Ramos (cell line): ENCODE results near the gene TMSB10.

Experiments
- in situ Hi-C: fragments of 300-500 bp; cut with MboI; formaldehyde crosslinking; loops from one replicate; pipeline ENCODE4 v1.14.3; 2022; ENCODE audit warnings: low sequenced_read_pairs; ENCODE audit not compliant: unreplicated experiment

Gene TMSB10

DNA sequence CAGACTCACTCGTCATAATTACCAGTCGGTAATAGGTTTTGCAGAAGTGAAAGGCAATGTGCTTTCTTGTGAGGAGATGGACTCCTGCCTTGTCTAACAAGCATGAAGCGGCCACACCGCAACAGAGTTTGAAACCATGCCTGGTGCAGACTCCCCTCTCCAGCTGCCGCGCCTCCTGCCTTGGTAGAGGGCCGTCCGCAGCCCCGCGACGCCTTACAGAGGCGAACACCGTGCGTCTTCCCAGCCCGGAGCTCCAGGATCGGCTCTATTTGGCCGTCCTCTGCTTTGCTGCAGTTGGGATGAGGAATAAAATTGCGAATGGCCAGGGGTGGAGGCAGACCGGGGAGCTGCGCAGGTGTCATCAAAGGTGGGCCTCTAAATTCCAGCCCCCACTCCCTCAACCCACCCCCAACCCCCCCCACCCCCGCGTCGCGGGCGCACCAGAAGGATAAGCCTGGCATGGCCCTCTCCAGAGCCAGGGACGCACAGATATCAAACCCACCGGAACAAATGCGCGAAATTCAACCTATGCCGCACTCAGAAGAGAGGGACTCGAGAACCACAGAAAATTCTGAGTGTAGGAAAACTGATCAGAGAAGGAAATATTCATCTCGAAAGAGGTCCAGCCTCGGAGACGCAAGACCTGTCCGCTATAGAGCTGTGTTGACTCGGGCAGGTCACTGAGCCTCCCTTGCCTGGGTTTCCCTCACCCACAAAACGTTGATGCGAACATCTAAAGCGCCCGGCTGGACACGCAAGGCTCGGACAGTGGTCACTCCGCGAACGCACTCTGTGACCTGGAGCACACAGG, 25.7 kb upstream of the TMSB10 start:
- in situ Hi-C loops = no loop called here

DNA sequence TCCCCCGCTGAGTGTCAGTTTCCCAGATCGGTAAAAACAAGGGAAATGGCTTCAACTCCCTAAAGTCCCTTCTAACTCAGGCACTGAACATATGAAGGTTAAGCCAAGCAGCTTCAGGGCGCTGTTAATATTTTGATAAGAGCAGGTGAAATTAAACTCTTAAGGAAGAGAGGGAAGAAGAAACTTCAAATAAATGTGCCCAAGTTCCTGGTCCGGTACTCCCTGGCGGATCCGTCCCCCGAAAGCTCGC, 25.1 kb upstream of the TMSB10 start:
- in situ Hi-C loops = no loop called here

DNA sequence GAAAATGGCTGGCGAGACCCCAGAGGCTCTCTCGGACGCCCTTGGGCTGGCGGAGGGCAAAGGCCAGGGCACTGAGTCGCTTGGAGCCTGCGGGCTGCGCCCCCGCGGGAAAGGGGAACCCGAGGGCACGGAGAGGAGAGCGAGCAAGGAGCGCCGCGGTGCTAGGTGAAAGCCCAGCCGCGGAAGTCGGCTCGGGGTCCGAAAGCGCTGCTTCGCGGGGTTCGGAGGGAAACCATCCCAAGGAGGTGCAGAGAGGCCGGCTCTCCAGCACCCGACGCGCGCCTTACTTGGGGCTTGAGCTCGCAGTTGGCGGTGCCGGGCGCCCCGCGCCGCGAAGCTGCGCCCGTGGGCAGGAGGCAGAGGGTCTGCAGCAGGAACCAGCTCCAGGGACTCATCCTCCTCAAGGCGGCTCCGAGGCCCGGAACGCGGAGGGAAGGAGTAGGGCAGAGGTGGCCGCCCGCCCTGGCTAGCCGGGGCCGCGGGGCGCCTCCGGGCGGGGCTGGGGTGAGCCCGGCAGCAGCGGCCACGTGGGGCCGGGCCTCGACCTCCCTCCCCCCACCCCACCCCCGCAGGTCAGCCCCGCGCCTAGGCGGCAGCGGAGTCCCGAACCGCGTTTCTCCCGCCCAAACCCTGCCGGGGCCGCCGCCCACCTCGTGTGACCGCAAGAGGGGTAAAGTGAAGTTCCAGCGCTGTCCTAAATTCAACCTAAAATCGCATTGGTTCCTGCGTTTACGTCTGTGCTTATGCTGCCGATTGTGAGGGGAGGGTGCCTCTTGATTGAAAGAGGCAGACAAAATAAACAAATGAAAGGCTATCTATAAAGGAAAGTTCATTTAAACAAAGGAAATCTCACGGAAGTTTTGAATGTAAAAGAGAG, 24.6 kb upstream of the TMSB10 start, which contains the start of gene TRABD2A:
TSS of gene TRABD2A (minus strand) at position 440 of the 877 bp plus-strand sequence. CDS start at position 395, 45 bp downstream.
- in situ Hi-C loops = no loop called here

DNA sequence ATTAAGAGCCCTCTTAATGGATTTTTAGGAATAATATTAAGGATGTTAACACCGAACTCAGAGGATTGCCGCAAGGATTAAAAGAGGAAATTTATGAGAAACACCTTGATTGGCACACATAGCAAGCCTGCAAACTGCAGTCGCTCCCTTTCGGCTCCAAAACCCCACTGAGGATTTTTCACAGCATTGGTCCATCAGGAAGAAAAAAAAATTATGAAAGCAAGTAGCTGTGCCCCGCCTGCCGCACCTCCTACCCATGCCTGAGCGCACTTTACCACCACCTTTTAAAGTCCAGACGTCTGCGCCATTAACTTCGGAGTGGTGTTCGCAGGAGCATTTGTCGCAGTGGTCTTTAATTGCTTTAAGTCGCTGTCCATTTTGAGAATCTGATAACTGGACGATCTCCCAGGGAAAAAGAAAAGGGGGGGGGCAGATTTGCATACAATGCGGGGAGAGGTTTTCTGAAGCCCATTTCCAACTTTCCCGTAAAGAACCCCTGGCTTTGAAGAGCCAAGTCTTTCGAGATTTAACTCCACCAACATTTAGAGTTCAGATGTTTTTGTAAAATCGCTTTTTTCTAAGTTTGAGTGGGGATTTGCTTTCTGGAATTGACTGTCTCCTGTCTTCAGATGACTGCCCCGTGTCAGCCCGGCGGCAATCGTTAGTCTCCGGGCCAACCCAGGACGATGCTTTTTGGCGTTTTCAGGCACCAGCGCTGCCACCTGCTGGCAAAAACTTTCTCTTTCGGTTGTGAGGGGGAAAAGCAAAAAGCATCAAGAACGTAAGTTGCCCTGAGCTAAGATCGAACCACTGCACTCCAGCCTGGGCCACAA, 23.7 kb upstream of the TMSB10 start:
- in situ Hi-C loops = no loop called here

DNA sequence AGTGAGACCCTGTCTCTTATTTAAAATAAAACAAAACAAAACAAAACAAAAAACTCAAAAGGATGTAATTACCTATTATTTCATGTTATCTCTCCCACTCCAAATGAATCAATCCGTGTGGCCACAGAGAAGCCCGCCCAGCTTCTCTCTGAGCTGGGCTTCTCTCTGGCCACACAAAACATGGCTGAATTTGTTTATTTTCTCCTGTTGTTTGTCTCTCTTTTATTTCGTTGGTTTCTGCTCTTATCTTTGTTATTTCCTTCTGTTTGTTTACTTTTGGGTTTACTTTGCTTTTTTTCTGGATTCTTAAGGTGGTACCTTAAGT, 23.1 kb upstream of the TMSB10 start:
- in situ Hi-C loops = no loop called here

DNA sequence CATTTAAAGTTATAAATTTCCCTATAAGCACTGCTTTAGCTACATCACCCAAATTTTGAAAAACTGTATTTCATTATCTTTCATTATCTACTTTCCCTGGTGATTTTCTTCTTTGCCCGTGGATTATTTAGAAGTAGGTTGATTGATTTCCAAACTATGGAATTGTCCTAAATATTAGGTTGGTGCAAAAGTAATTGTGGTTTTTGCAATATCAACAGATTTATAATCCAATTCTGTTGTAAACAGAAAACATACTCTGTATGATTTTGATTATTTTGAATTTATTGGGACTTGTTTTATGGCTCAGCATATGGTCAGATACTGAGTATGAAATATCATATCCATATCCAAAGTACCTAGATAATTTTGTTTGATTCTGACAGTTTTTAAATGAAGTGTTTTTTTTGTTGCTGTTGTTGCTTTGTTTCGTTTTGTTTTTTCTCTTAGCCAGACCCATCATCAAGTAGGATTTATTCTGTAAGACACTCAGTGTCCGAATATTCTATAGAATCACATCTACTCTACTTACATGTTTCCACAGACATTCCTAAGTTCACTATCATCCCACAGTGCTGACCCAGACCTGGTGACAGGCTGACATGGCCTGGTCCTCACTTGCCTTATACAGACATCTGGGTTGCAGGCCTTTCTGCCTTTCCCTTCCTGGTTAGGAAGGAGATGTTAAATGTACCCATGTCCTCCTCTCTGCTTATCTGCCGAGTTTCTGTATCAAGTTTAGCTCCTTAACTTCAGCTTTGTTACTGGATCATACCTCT, 22.5 kb upstream of the TMSB10 start:
- in situ Hi-C loops = no loop called here

DNA sequence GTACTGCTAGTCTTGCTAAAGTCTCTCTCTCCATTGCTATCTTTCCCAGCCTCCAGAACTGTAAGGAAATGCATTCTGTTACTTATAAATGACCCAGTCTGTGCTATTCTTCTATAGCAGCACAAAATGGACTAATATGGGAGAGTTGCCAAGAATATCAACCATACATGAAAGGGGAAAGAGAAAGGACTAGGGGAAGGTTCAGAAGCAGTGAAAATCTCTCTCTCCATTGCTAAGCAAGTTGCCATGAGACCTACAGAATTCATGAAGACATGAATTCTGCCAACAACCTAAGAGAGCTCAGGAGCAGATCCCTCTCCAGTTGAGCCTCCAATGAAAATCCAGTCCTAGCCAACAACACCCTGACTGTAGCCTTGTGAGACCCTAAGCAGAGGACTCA, 21.0 kb upstream of the TMSB10 start:
- in situ Hi-C loops = no loop called here

DNA sequence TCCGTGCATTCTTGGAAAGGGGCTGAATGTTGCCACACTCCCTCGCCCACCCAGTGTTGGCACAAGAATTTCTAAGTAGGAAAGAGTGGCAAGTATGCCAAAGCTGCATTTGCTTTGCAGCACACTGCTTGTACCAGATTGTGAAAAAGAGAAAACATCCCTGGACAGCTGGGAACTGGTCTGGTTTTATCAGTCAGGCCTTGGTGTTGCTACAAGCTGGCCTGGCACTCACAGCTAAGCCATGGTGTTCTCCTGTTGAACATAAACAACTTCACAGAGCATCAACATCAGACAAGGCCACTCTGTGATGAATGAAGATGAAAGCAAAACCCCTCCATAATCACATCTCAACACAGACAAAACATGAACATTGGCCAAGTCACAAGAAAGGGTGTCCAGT, 20.3 kb upstream of the TMSB10 start:
- in situ Hi-C loops = no loop called here

DNA sequence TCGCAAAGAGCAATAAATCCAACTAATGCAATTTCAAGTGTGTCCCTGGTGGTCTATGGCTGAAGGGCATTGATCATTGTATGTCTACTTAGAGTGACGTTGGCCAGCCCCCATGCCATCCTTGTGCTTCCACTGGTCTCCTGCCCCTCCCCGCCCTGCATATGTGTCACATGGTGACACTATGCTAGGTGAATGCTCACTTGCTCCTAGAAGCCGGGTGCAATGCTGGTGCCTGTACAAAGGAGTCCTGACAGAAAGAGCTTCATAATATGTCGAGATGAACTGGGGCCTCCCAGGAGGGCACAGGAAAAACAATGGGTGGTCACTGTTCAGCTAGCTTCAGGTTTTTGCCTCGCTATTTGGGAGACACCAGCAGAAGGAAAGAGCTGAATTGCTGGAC, 18.7 kb upstream of the TMSB10 start:
- in situ Hi-C loops = no loop called here

DNA sequence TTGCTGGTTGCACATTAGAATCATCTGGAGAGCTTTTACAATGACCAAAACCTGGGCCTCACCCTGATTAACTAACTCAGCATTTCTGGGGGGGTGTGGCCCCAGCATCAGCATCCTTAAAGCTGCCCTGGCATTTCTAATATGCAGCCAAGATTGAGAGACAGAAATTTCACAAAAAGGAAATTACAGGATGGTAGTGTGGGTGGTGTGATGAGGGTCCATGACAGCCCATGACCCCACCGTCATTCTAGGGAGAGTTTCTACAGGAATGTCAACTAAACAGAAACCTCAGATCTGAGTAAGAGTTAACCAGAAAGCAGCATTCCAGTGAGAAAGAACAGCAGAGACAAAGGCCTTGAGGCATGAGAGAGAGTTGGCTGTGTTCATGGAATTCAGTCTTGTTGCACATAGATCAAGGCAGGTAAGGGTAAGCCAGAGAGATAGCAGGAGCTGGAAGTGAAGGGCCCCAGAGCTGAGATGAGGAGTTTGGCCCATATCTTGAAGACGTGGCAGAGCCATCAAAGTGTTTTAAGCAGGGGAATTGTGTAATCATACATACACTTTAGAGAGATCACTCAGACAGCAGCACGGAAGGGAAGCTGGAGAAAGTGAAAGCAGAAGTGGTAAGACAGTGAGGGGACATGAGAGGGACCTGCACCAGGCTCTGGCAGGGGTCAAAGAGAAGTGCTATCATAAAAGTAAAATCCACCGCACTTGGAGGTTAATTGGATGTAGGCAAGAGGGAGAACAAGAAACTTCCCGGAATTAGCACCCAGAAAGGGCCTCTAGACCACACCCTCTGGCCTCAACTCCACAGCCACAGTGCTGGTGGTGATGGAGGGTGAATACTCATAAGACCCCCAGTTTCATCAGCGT, 16.8 kb upstream of the TMSB10 start:
- in situ Hi-C loops = no loop called here

DNA sequence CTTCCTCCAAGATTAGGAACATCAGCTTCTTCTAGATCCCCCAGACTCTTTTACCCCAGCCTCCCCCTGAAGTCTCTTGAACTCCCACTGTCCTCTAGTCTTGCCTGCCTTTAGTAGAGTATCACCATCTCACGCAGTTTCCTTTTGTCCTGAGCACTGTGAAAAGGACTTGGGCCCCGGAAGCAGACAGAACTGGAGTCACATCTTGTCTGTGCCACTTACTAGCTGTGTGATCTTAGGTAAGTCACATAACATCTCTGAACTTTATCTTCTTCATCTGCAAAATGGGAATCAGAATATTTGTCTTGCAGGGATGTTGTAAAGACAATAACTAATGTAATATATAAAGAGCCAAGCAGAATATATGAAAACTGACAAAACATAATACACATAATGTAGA, 16.1 kb upstream of the TMSB10 start:
- in situ Hi-C loops = no loop called here

DNA sequence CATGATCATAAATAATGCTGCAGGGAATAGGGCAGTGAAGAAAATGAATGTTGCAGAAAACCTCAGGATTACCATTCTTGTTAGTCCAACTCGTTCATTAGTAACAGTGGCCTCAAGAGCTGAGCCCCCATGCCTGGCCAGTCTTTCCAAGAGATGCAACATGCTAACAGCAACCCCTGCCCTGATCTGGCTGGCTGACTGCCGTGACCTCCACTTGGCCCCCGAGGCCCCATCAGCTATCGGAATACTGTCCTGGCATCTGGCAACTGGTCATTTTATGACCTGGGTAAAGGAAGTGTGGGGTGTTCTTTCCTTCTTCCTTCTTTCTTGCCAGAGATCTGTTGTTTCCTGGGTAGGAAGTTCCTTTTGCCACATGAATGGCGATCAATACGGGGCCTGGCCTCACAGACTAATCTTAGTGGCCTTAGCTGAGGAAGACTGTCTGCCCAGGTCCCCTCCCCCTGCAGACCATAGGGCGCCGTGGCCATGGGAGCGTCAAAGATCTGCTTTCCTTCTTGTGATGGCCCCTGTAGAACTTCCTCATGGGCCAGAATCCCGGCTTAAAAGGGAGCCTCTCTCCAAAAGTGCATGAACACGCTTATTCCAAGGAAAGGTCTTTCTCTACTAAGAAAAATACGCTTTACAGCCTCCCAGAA, 14.0 kb upstream of the TMSB10 start:
- in situ Hi-C loops = no loop called here

DNA sequence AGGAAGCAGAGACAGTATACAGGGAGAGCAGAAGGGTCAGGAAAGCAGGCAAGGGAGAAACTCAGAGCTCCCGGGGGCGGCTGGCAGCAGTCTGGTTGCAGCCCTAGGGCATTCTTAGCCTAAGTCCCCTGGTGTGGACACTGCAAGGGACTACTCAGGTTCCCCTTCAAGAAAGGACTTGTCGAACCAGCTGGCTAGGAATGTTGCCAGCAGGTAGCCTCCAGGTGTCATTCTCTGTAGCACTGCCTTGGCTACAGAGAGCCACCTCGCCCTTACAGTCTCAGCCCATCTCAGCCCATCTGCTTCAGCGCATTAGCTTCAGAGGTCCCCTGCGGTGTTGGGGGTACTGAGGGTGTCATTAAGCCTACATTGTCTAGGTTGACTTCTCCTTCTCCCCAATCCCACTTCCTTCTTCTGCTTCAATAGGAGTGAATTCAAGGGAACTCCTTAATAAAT, 11.3 kb upstream of the TMSB10 start:
- in situ Hi-C loops = no loop called here

DNA sequence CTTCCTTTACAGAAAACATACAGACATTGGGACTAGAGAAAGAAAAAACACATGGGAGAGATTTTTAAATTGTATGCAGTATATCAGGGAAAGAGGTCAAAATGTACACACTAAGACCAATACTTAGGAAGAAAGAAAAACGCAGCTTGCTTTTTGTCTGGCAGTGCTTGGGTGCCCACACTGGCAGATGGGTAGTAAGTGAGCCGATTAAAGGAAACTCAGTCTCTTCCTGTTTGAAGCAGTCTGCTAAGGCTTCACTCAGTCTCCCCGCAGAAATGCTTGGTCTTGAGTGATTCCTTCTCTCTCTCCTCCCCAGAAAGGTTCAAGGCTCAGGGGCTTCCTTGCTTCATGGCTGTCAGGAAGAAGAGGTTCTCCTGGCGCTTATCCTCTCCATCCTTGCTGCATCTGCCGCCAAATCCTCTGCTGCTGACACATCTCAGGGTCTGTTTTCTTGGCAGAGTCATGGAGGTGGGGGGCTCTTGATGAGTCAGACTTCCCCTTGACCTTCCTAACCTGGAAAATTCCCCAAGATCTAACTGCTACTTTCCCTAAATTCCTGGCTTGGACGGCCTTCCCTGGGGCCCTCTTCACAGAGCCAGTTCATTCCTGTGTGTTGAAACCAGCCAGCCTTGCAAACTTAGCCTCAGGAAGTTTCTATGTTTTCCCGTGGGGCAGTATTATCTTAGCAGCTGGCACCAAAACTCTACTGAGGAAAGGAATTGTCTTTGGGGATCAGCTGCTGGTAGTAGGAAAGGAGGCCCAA, 10.5 kb upstream of the TMSB10 start:
- in situ Hi-C loops = no loop called here

DNA sequence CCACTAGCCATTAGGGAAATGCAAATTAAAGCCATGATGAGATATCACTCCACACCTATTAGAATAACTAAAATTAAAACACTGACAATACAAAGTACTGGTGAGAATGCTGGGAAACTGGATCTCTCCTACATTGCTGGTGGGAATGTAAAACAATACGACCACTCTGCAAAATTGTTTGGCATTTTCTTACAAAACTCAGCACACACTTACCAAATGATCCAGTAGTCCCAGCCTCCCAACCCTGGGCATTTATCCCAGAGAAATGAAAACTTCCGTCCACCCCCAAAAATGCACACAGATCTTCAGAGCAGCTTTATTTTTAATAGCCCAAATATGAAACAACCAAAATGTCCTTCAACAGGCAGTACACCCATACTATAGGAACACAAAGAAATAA, 8.9 kb upstream of the TMSB10 start:
- in situ Hi-C loops = no loop called here

DNA sequence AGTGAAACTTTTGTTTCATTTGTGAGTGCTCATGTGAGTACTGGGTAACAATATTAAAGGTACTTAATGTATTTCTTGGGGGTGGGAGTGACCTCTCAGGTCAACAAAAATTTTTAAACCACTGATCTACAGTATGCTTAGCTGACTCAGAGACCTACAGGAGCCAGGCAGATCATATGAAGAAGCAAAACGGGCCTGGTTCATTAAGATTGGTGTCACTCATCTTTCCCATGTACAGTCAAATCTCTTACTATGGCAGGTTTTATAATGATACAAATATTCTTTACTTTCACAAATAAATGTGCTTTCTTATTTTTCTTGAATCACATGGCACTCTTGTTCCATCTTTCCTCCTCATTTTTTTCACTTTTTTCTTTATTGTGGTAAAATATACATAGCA, 7.7 kb upstream of the TMSB10 start:
- in situ Hi-C loops = no loop called here

DNA sequence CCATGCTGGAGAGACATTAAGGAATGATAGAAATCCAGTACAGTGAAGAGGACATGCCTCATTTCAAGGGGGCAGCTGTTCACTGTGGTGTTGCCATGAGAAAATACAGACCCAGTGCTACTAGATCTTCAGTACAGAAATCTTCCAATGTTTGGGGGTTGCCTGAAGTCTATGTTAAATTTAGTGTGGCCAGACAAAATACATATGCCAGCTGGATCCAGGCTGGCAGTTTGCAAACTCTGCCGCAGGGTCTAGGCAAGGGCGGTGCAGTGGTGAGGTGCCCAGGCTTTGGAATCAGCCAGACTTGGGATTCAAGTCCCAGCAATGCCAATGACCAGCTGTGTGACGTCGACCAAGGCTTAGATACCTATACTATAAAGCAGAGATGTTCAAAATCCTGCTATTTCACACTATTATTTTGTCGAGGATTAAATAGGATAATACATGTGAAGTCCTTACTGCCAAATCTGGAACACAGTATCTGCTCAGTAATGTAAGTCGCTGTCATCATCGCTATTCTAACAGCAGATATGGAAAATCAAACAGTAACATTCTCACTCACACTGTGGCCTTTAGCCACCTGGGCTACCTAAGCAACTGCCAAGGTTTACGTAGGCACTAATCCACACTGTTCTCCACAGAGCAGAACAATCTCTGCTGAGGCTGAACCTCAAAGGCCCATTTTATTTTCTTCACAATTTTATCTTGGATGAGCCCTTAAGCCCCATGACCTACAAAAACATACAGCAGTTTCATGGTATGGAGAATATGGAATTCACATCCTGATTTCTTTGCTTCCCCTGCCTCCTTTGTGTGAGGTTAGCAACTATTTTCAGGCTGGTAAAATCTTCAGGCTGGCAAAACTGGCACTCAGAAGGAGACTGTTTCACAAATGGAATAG, 5.9 kb upstream of the TMSB10 start:
- in situ Hi-C loops = no loop called here
